SU-DHL-6 (cell line): Measurements from ENCODE around the gene MTA2.
A peak's percentile ranks its signal among the peaks of the same experiment; 100 is the strongest.

ENCODE experiments used
- H2AFZ ChIP-seq: fragments of 200-600 bp; sonication (generic); 2 replicates; pipeline ENCODE4 v1.6.1; 2014; ENCODE audit warnings: low read depth, mild to moderate bottlenecking, moderate library complexity, mixed read lengths, antibody characterized with exemption, low read length; ENCODE audit not compliant: severe bottlenecking
- H3F3A ChIP-seq: fragments of 200-600 bp; shearing (Covaris generic); 2 replicates; pipeline ENCODE4 v1.6.0; 2016; ENCODE audit warnings: antibody characterized with exemption, mild to moderate bottlenecking; ENCODE audit not compliant: insufficient read depth
- H3K27ac ChIP-seq: fragments of 200-600 bp; sonication (generic); 2 replicates; pipeline ENCODE4 v1.5.1; 2016; ENCODE audit warnings: low read depth, mild to moderate bottlenecking, low read length, moderate library complexity, mixed read lengths
- H3K27me3 ChIP-seq: fragments of 200-600 bp; sonication (generic), shearing (Covaris generic); 2 replicates; pipeline ENCODE4 v1.6.0; 2014; ENCODE audit warnings: mild to moderate bottlenecking, low read length
- H3K36me3 ChIP-seq: fragments of 200-600 bp; sonication (generic); 2 replicates; pipeline ENCODE4 v1.6.1; 2014; ENCODE audit warnings: mild to moderate bottlenecking, low read length, mixed read lengths
- H3K4me2 ChIP-seq: fragments of 300-600, 200-600 bp; shearing (Covaris generic), sonication (generic); 2 replicates; pipeline ENCODE4 v1.6.0; 2014; ENCODE audit warnings: low read length, low read depth, mild to moderate bottlenecking; ENCODE audit not compliant: poor library complexity, severe bottlenecking
- H3K4me3 ChIP-seq: fragments of 200-600 bp; sonication (generic); 2 replicates; pipeline ENCODE4 v1.5.1; 2014; ENCODE audit warnings: antibody characterized with exemption, low read length, mild to moderate bottlenecking, mixed read lengths; ENCODE audit not compliant: insufficient read depth, poor library complexity, severe bottlenecking
- H3K79me2 ChIP-seq: fragments of 200-600 bp; sonication (generic); 2 replicates; pipeline ENCODE4 v1.6.1; 2014; ENCODE audit warnings: mild to moderate bottlenecking, low read length, moderate library complexity; ENCODE audit not compliant: insufficient read depth
- H3K9ac ChIP-seq: fragments of 200-600 bp; sonication (generic); 2 replicates; pipeline ENCODE4 v1.7.0; 2014; ENCODE audit warnings: mild to moderate bottlenecking, low read length
- H3K9me2 ChIP-seq: fragments of 200-600 bp; sonication (generic); replicated peaks from 2 replicates; pipeline ENCODE4 v1.6.1; 2014; ENCODE audit warnings: low read length; ENCODE audit not compliant: insufficient read depth
- H3K9me3 ChIP-seq: fragments of 200-600 bp; sonication (generic); 2 replicates; pipeline ENCODE4 v1.6.1; 2014; ENCODE audit warnings: low read length, mixed read lengths; ENCODE audit not compliant: insufficient read depth
- H4K20me1 ChIP-seq: fragments of 200-600 bp; sonication (generic); 2 replicates; pipeline ENCODE4 v1.6.1; 2014; ENCODE audit warnings: low read depth, mild to moderate bottlenecking, antibody characterized with exemption, low read length, moderate library complexity, mixed read lengths
- CTCF ChIP-seq: fragments of 200-600 bp; sonication (generic); IDR thresholded peaks from one replicate; pipeline ENCODE4 v1.5.1; 2017; ENCODE audit warnings: antibody characterized with exemption, mild to moderate bottlenecking, low read length, moderate library complexity; ENCODE audit not compliant: insufficient read depth, poor library complexity, severe bottlenecking
- EZH2phosphoT487 ChIP-seq: fragments of 200-600 bp; sonication (generic), shearing (Covaris generic); conservative IDR thresholded peaks from 2 replicates; pipeline ENCODE4 v1.6.1; 2018; ENCODE audit warnings: mild to moderate bottlenecking, antibody characterized with exemption, low read length, moderate library complexity, mixed read lengths

The MTA2 gene

GRCh38 chr11:62556875-62557631, 44.6 kb downstream of the MTA2 start:
- no peaks in the 10 kb centered on the region for H3K9me3 ChIP-seq
- H3F3A ChIP-seq = peaks cover 34% of the 10 kb centered on the region
- no peaks in the 10 kb centered on the region for H3K9me2 ChIP-seq
- H2AFZ ChIP-seq = no peak overlapping the region
- peak overlapping the region; percentile 62 for H3K27ac ChIP-seq
- no peaks in the 10 kb centered on the region for H3K27me3 ChIP-seq
- H3K79me2 ChIP-seq = no peaks in the 10 kb centered on the region
- TF ChIP-seq CTCF (no peak), EZH2phosphoT487 (no peak)
- H3K36me3 ChIP-seq = peaks cover 2% of the 10 kb centered on the region; the same call in 1 of the 2 replicates
- no peak overlapping the region for H3K4me3 ChIP-seq
- no peak overlapping the region for H3K4me2 ChIP-seq
- no peaks in the 10 kb centered on the region for H4K20me1 ChIP-seq
- no peak overlapping the region; the same call in 1 of the 2 replicates for H3K9ac ChIP-seq

GRCh38 chr11:62556108-62556874, 45.4 kb downstream of the MTA2 start:
- no peaks in the 10 kb centered on the region for H3K27me3 ChIP-seq
- no peaks in the 10 kb centered on the region for H3K9me3 ChIP-seq
- peak overlapping the region; percentile 62 for H3K27ac ChIP-seq
- peak overlapping the region; percentile 16 for H3K4me2 ChIP-seq
- H3K79me2 ChIP-seq = no peaks in the 10 kb centered on the region
- no peaks in the 10 kb centered on the region for H3K9me2 ChIP-seq
- H3K36me3 ChIP-seq = peaks cover 2% of the 10 kb centered on the region; the same call in 1 of the 2 replicates
- TF ChIP-seq CTCF (no peak), EZH2phosphoT487 (no peak)
- H3K4me3 ChIP-seq = no peak overlapping the region
- H3F3A ChIP-seq = peaks cover 33% of the 10 kb centered on the region
- H2AFZ ChIP-seq = no peak overlapping the region
- no peaks in the 10 kb centered on the region for H4K20me1 ChIP-seq
- H3K9ac ChIP-seq = peak overlapping the region; percentile 23; the same call in 1 of the 2 replicates

GRCh38 chr11:62555464-62556107, 46.1 kb downstream of the MTA2 start:
- Histone ChIP-seq H3K9me2 (no peaks in the 10 kb centered on the region), H3K79me2 (no peaks in the 10 kb centered on the region), H3K27ac (peak overlapping the region; percentile 62), H3F3A (peaks cover 33% of the 10 kb centered on the region), H3K36me3 (peaks cover 2% of the 10 kb centered on the region; the same call in 1 of the 2 replicates), H3K9ac (peak overlapping the region; percentile 23; the same call in 1 of the 2 replicates), H4K20me1 (no peaks in the 10 kb centered on the region), H3K27me3 (no peaks in the 10 kb centered on the region), H3K4me2 (peak overlapping the region; percentile 16), H3K4me3 (no peak overlapping the region), H3K9me3 (no peaks in the 10 kb centered on the region), H2AFZ (no peak overlapping the region)
- no peak for TF ChIP-seq EZH2phosphoT487
- no peak for TF ChIP-seq CTCF
